HG03378 (cell line): ENCODE data around the gene SLC6A17.
A peak's percentile ranks its signal among the peaks of the same experiment; 100 is the strongest.

ENCODE experiments used
- ATAC-seq: cut with Tn5 transposase; IDR thresholded peaks from one replicate; pipeline ENCODE4 v1.9.1; 2021; ENCODE audit warnings: mild to moderate bottlenecking, moderate library complexity; ENCODE audit not compliant: unreplicated experiment

Gene SLC6A17

GRCh38 chr1:110235834-110236682 is 85.8 kb downstream of the SLC6A17 start:
- ATAC-seq, result peak; percentile 35

- ATAC-seq, result peak; percentile 51
Observed at GRCh38 chr1:110237386-110238152, 87.3 kb downstream of the SLC6A17 start.

GRCh38 chr1:110239441-110240430 is 89.4 kb downstream of the SLC6A17 start:
- no peak for ATAC-seq

- ATAC-seq, result no peak
Observed at GRCh38 chr1:110240476-110241210, 90.3 kb downstream of the SLC6A17 start.

- no peak for ATAC-seq
Observed at GRCh38 chr1:110241516-110241915, 91.2 kb downstream of the SLC6A17 start.

GRCh38 chr1:110242062-110242461 is 91.8 kb downstream of the SLC6A17 start:
- ATAC-seq, result no peak

- ATAC-seq, result no peak
Observed at GRCh38 chr1:110242731-110243130, 92.4 kb downstream of the SLC6A17 start.

GRCh38 chr1:110243146-110243545 is 92.9 kb downstream of the SLC6A17 start:
- peak; percentile 14 for ATAC-seq

- peak; percentile 52 for ATAC-seq
Observed at GRCh38 chr1:110243574-110243973, 93.3 kb downstream of the SLC6A17 start.

- no peak for ATAC-seq
Observed at GRCh38 chr1:110245876-110246620, 95.8 kb downstream of the SLC6A17 start.

- no peak for ATAC-seq
Observed at GRCh38 chr1:110248746-110249145, 98.5 kb downstream of the SLC6A17 start.

- ATAC-seq, result no peak
Observed at GRCh38 chr1:110249256-110249655, 99.0 kb downstream of the SLC6A17 start.

- ATAC-seq, result no peak
Observed at GRCh38 chr1:110250008-110250407, 99.7 kb downstream of the SLC6A17 start.

- no peak for ATAC-seq
Observed at GRCh38 chr1:110250749-110251148, 100.5 kb downstream of the SLC6A17 start.
